ENCODE measurements around the gene SBF2. TPM values are rescaled to one million over a fixed set of nuclear protein-coding genes. Genes with fewer than 3 reads are reported as not detected.
"Not testable (repeated sequence)": the region's sequence is repeated elsewhere in the genome, so short reads cannot be mapped to it uniquely, and the experiment has no call there.

SBF2 gene
- total RNA-seq, 1 experiment from 2014 or later: 13.8 TPM

- Histone ChIP-seq H4K20me1 (ENCODE audit: insufficient read depth, low read depth, low read length) (no peaks in the 10 kb centered on the region; the same call in 1 of the 2 replicates), H3K9ac (ENCODE audit: low read length) (no peak overlapping the region), H3K79me2 (ENCODE audit: low read length) (no peaks in the 10 kb centered on the region), H3K9me2 (replicated peaks; ENCODE audit: insufficient read depth, low read length) (no peaks in the 10 kb centered on the region), H3K4me2 (ENCODE audit: low read depth, low read length, poor library complexity, severe bottlenecking) (no peak overlapping the region), H3K9me3 (ENCODE audit: low read length) (no peaks in the 10 kb centered on the region), H3K27ac (ENCODE audit: low read length) (no peak overlapping the region), H2AFZ (ENCODE audit: low read length) (no peak overlapping the region), H3K36me3 (ENCODE audit: insufficient read depth, low read length) (no peaks in the 10 kb centered on the region), H3K27me3 (ENCODE audit: low read length) (no peaks in the 10 kb centered on the region), H3K4me1 (ENCODE audit: low read length) (no peaks in the 10 kb centered on the region), H3K4me3 (ENCODE audit: low read length) (no peak overlapping the region)
- no peak for DNase-seq
Observed at GRCh38 chr11:10144954-10145353, 149.1 kb downstream of the SBF2 start.

GRCh38 chr11:10139656-10140055 lies 154.4 kb downstream of the SBF2 start:
- H3K4me1 ChIP-seq (ENCODE audit: low read length): no peaks in the 10 kb centered on the region
- H3K27ac ChIP-seq (ENCODE audit: low read length): no peak overlapping the region
- H3K4me3 ChIP-seq (ENCODE audit: low read length): no peak overlapping the region
- H3K4me2 ChIP-seq (ENCODE audit: low read depth, low read length, poor library complexity, severe bottlenecking): no peak overlapping the region
- H2AFZ ChIP-seq (ENCODE audit: low read length): no peak overlapping the region
- no peaks in the 10 kb centered on the region for H3K36me3 ChIP-seq (ENCODE audit: insufficient read depth, low read length)
- DNase-seq: no peak
- no peaks in the 10 kb centered on the region; the same call in 1 of the 2 replicates for H4K20me1 ChIP-seq (ENCODE audit: insufficient read depth, low read depth, low read length)
- H3K9me3 ChIP-seq (ENCODE audit: low read length): no peaks in the 10 kb centered on the region
- H3K79me2 ChIP-seq (ENCODE audit: low read length): no peaks in the 10 kb centered on the region
- H3K27me3 ChIP-seq (ENCODE audit: low read length): no peaks in the 10 kb centered on the region
- no peak overlapping the region for H3K9ac ChIP-seq (ENCODE audit: low read length)
- no peaks in the 10 kb centered on the region for H3K9me2 ChIP-seq (replicated peaks; ENCODE audit: insufficient read depth, low read length)

- no peaks in the 10 kb centered on the region for H3K27me3 ChIP-seq (ENCODE audit: low read length)
- H3K4me2 ChIP-seq (ENCODE audit: low read depth, low read length, poor library complexity, severe bottlenecking): no peak overlapping the region
- H3K4me3 ChIP-seq (ENCODE audit: low read length): no peak overlapping the region
- no peak for DNase-seq
- H3K27ac ChIP-seq (ENCODE audit: low read length): no peak overlapping the region
- no peak overlapping the region for H2AFZ ChIP-seq (ENCODE audit: low read length)
- H4K20me1 ChIP-seq (ENCODE audit: insufficient read depth, low read depth, low read length): no peaks in the 10 kb centered on the region; the same call in 1 of the 2 replicates
- no peaks in the 10 kb centered on the region for H3K9me2 ChIP-seq (replicated peaks; ENCODE audit: insufficient read depth, low read length)
- H3K9me3 ChIP-seq (ENCODE audit: low read length): no peaks in the 10 kb centered on the region
- no peaks in the 10 kb centered on the region for H3K4me1 ChIP-seq (ENCODE audit: low read length)
- no peaks in the 10 kb centered on the region for H3K79me2 ChIP-seq (ENCODE audit: low read length)
- no peak overlapping the region for H3K9ac ChIP-seq (ENCODE audit: low read length)
- no peaks in the 10 kb centered on the region for H3K36me3 ChIP-seq (ENCODE audit: insufficient read depth, low read length)
Observed at GRCh38 chr11:10139143-10139542, 154.9 kb downstream of the SBF2 start.

GRCh38 chr11:10134975-10135481 lies 159.0 kb downstream of the SBF2 start:
- Histone ChIP-seq H3K79me2 (ENCODE audit: low read length) (no peaks in the 10 kb centered on the region), H3K9me2 (replicated peaks; ENCODE audit: insufficient read depth, low read length) (no peaks in the 10 kb centered on the region), H3K27ac (ENCODE audit: low read length) (no peak overlapping the region), H3K27me3 (ENCODE audit: low read length) (no peaks in the 10 kb centered on the region), H3K36me3 (ENCODE audit: insufficient read depth, low read length) (no peaks in the 10 kb centered on the region), H3K9me3 (ENCODE audit: low read length) (no peaks in the 10 kb centered on the region), H3K4me1 (ENCODE audit: low read length) (no peaks in the 10 kb centered on the region), H4K20me1 (ENCODE audit: insufficient read depth, low read depth, low read length) (no peaks in the 10 kb centered on the region; the same call in 1 of the 2 replicates), H2AFZ (ENCODE audit: low read length) (no peak overlapping the region), H3K9ac (ENCODE audit: low read length) (no peak overlapping the region), H3K4me3 (ENCODE audit: low read length) (no peak overlapping the region), H3K4me2 (ENCODE audit: low read depth, low read length, poor library complexity, severe bottlenecking) (no peak overlapping the region)
- no peak for DNase-seq

GRCh38 chr11:10134226-10134625 lies 159.8 kb downstream of the SBF2 start:
- not testable (repeated sequence) for H3K4me3 ChIP-seq (ENCODE audit: low read length); H3K4me1 ChIP-seq (ENCODE audit: low read length); H2AFZ ChIP-seq (ENCODE audit: low read length); H3K4me2 ChIP-seq (ENCODE audit: low read depth, low read length, poor library complexity, severe bottlenecking); H3K27ac ChIP-seq (ENCODE audit: low read length); H3K9me2 ChIP-seq (replicated peaks; ENCODE audit: insufficient read depth, low read length); DNase-seq; H3K9me3 ChIP-seq (ENCODE audit: low read length); H3K79me2 ChIP-seq (ENCODE audit: low read length); H3K36me3 ChIP-seq (ENCODE audit: insufficient read depth, low read length); H4K20me1 ChIP-seq (ENCODE audit: insufficient read depth, low read depth, low read length); H3K27me3 ChIP-seq (ENCODE audit: low read length); H3K9ac ChIP-seq (ENCODE audit: low read length)

GRCh38 chr11:10133251-10133650 lies 160.8 kb downstream of the SBF2 start:
- not testable (repeated sequence) for H3K27me3 ChIP-seq (ENCODE audit: low read length); H3K27ac ChIP-seq (ENCODE audit: low read length); H4K20me1 ChIP-seq (ENCODE audit: insufficient read depth, low read depth, low read length); H3K9ac ChIP-seq (ENCODE audit: low read length); H3K4me2 ChIP-seq (ENCODE audit: low read depth, low read length, poor library complexity, severe bottlenecking); H3K9me3 ChIP-seq (ENCODE audit: low read length); DNase-seq; H3K79me2 ChIP-seq (ENCODE audit: low read length); H2AFZ ChIP-seq (ENCODE audit: low read length); H3K4me1 ChIP-seq (ENCODE audit: low read length); H3K9me2 ChIP-seq (replicated peaks; ENCODE audit: insufficient read depth, low read length); H3K36me3 ChIP-seq (ENCODE audit: insufficient read depth, low read length); H3K4me3 ChIP-seq (ENCODE audit: low read length)

- no peak overlapping the region for H3K27ac ChIP-seq (ENCODE audit: low read length)
- no peak for DNase-seq
- no peaks in the 10 kb centered on the region for H4K20me1 ChIP-seq (ENCODE audit: insufficient read depth, low read depth, low read length)
- H3K9me2 ChIP-seq (replicated peaks; ENCODE audit: insufficient read depth, low read length): no peaks in the 10 kb centered on the region
- H3K36me3 ChIP-seq (ENCODE audit: insufficient read depth, low read length): no peaks in the 10 kb centered on the region
- no peak overlapping the region for H3K4me3 ChIP-seq (ENCODE audit: low read length)
- no peak overlapping the region for H3K4me2 ChIP-seq (ENCODE audit: low read depth, low read length, poor library complexity, severe bottlenecking)
- no peaks in the 10 kb centered on the region for H3K9me3 ChIP-seq (ENCODE audit: low read length)
- H3K79me2 ChIP-seq (ENCODE audit: low read length): no peaks in the 10 kb centered on the region
- H3K4me1 ChIP-seq (ENCODE audit: low read length): no peaks in the 10 kb centered on the region
- no peak overlapping the region for H3K9ac ChIP-seq (ENCODE audit: low read length)
- no peak overlapping the region for H2AFZ ChIP-seq (ENCODE audit: low read length)
- H3K27me3 ChIP-seq (ENCODE audit: low read length): no peaks in the 10 kb centered on the region
Observed at GRCh38 chr11:10130875-10131274, 163.1 kb downstream of the SBF2 start.

GRCh38 chr11:10129184-10129583 lies 164.8 kb downstream of the SBF2 start:
- not testable (repeated sequence) for H3K27me3 ChIP-seq (ENCODE audit: low read length); H3K27ac ChIP-seq (ENCODE audit: low read length); H3K4me1 ChIP-seq (ENCODE audit: low read length); DNase-seq; H2AFZ ChIP-seq (ENCODE audit: low read length); H4K20me1 ChIP-seq (ENCODE audit: insufficient read depth, low read depth, low read length); H3K9ac ChIP-seq (ENCODE audit: low read length); H3K36me3 ChIP-seq (ENCODE audit: insufficient read depth, low read length); H3K9me2 ChIP-seq (replicated peaks; ENCODE audit: insufficient read depth, low read length); H3K79me2 ChIP-seq (ENCODE audit: low read length); H3K9me3 ChIP-seq (ENCODE audit: low read length); H3K4me2 ChIP-seq (ENCODE audit: low read depth, low read length, poor library complexity, severe bottlenecking); H3K4me3 ChIP-seq (ENCODE audit: low read length)

Measured in Karpas-422 (cell line).